Embryonic facial prominence (tissue), 1 donor: ENCODE measurements around the gene SETD1A.

Experiments used
- DNase-seq: peaks from one replicate; pipeline ENCODE4 v3.0.0-alpha.2; 2016; ENCODE audit errors: extremely low spot score

The SETD1A gene

GRCh38 chr16:30982548-30983288 is 25.2 kb downstream of the SETD1A start:
- no peak for DNase-seq

- no peak for DNase-seq
Measured at GRCh38 chr16:30983289-30983889, 25.8 kb downstream of the SETD1A start.

- DNase-seq: no peak
Measured at GRCh38 chr16:30983898-30984610, 26.5 kb downstream of the SETD1A start.

- peak; percentile 76 for DNase-seq
Measured at GRCh38 chr16:30984669-30985400, 27.3 kb downstream of the SETD1A start, which contains the start of gene HSD3B7. Gene HSD3B7, plus strand, starts transcription at chr16:30985207. Its CDS starts 452 bp downstream, at chr16:30985659.

- no peak for DNase-seq
Measured at GRCh38 chr16:30985401-30986128, 28.0 kb downstream of the SETD1A start.

GRCh38 chr16:30986129-30986991 is 28.8 kb downstream of the SETD1A start:
- DNase-seq: no peak

- no peak for DNase-seq
Measured at GRCh38 chr16:30987581-30988190, 30.1 kb downstream of the SETD1A start.

GRCh38 chr16:30989469-30990047 is 32.0 kb downstream of the SETD1A start:
- DNase-seq: no peak

- DNase-seq: no peak
Measured at GRCh38 chr16:30990105-30990504, 32.6 kb downstream of the SETD1A start.

GRCh38 chr16:30991052-30991451 is 33.5 kb downstream of the SETD1A start:
- no peak for DNase-seq

GRCh38 chr16:30992276-30992780 is 34.8 kb downstream of the SETD1A start:
- no peak for DNase-seq

- no peak for DNase-seq
Measured at GRCh38 chr16:30992931-30993816, 35.6 kb downstream of the SETD1A start.

GRCh38 chr16:30995927-30996323 is 38.4 kb downstream of the SETD1A start:
- no peak for DNase-seq

- no peak for DNase-seq
Measured at GRCh38 chr16:30996324-30996984, 38.9 kb downstream of the SETD1A start.

GRCh38 chr16:30996985-30997724 is 39.6 kb downstream of the SETD1A start:
- no peak for DNase-seq

GRCh38 chr16:30997725-30998711 is 40.5 kb downstream of the SETD1A start:
- no peak for DNase-seq
